ENCODE data around the gene NCLN.
"Not testable (repeated sequence)": the region's sequence is repeated elsewhere in the genome, so short reads cannot be mapped to it uniquely, and the experiment has no call there.

Gene NCLN

DNA sequence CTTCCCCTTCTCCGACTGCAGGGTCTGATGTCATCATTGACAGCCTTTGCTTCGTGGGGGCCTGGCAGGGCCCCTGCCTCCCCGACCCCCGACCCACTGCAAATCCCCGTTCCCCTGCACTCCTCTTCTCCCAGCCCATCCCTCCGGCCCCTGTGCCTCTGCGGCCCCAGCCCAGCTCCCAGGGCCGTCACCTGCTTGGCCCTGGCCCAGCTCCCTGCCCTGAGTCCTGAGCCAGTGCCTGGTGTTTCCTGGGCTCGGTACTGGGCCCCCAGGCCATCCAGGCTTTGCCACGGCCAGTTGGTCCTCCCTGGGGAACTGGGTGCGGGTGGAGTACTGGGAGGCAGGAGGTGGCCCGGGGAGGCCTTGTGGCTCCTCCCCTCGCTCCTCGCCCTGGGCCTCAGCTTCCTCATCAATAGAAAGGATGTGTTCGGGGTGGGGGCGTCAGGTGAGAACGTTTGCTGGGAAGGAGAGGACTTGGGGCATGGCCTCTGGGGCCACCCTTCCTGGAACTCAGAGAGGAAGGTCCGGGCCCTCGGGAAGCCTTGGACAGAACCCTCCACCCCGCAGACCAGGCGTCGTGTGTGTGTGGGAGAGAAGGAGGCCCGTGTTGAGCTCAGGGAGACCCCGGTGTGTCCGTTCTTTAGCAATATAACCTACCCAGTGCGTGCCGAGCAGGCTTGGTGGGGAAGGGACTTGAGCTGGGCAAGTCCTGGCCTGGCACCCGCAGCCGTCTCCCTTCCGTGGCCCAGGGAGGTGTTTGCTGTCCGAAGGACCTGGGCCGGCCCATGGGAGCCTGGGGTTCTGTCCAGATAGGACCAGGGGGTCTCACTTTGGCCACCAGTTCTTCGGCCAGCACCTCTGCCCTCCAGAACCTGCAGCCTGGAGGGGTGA, 22.8 kb downstream of the NCLN start:
- TF ChIP-seq, protein P1, sequence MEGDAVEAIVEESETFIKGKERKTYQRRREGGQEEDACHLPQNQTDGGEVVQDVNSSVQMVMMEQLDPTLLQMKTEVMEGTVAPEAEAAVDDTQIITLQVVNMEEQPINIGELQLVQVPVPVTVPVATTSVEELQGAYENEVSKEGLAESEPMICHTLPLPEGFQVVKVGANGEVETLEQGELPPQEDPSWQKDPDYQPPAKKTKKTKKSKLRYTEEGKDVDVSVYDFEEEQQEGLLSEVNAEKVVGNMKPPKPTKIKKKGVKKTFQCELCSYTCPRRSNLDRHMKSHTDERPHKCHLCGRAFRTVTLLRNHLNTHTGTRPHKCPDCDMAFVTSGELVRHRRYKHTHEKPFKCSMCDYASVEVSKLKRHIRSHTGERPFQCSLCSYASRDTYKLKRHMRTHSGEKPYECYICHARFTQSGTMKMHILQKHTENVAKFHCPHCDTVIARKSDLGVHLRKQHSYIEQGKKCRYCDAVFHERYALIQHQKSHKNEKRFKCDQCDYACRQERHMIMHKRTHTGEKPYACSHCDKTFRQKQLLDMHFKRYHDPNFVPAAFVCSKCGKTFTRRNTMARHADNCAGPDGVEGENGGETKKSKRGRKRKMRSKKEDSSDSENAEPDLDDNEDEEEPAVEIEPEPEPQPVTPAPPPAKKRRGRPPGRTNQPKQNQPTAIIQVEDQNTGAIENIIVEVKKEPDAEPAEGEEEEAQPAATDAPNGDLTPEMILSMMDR (IDR thresholded peaks at IDR 0.05; ENCODE audit: control insufficient read depth, extremely low read depth, insufficient read depth) = no peak
- no peak overlapping the region for H3K4me3 ChIP-seq (ENCODE audit: low read depth, low read length)
- DNase-seq (ENCODE audit: low read depth) = no peak

DNA sequence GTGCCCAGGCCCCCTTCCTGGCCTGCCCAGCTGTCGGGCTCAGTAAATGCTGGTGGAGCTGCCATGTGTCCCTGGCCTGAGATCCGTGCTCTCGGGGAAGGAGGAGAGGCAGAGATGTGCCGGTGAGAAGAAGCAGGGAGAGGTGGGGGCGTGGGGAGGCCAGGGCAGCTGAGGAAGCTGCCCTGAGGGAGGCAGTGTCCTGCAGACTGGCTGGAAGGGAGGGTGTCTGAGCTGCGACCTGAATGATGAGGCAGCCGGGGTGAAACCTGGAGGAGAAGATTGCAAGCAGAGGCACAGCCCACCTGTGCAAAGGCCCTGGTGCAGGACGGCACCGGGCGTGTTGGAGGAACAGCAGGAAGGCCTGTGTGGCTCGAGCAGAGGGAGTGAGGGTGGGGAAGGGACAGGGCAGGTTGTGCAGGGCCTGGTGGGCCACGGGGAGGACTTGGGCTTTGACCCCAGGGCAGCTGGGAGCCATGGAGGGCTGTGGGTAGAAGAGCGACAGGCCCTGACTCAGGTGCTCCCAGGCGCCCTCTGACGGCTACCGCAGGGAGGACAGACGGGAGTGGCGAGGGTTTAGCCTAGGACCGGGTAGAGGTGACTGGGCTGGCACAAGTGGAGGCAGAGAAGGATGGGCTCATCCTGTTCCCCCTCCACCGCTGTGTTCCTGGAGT, 24.8 kb downstream of the NCLN start:
- TF ChIP-seq, protein P1 (IDR thresholded peaks at IDR 0.05; ENCODE audit: control insufficient read depth, extremely low read depth, insufficient read depth) = peak; percentile 74
- no peak overlapping the region for H3K4me3 ChIP-seq (ENCODE audit: low read depth, low read length)
- no peak for DNase-seq (ENCODE audit: low read depth)

DNA sequence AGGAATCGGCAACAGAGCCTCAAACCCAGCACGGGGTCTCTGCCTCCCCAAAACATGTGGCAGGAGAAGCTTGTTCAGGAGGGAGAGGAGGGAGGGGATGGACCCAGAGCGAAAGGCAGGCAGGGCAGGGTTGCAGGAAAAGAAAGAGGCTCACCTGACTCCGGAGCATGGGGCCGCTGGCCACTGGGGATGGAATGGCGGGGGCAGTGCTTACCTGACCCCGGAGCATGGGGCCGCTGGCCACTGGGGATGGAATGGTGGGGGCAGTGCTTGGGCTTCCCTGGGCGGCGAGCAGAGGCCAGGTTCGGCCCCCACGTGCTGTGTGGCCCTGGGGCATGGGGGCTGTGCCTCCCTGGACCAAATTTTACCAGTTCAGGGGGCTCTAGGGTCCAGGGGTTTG, 25.5 kb downstream of the NCLN start:
- H3K4me3 ChIP-seq (ENCODE audit: low read depth, low read length) = no peak overlapping the region
- DNase-seq (ENCODE audit: low read depth) = no peak
- TF ChIP-seq, protein P1 (IDR thresholded peaks at IDR 0.05; ENCODE audit: control insufficient read depth, extremely low read depth, insufficient read depth) = no peak

DNA sequence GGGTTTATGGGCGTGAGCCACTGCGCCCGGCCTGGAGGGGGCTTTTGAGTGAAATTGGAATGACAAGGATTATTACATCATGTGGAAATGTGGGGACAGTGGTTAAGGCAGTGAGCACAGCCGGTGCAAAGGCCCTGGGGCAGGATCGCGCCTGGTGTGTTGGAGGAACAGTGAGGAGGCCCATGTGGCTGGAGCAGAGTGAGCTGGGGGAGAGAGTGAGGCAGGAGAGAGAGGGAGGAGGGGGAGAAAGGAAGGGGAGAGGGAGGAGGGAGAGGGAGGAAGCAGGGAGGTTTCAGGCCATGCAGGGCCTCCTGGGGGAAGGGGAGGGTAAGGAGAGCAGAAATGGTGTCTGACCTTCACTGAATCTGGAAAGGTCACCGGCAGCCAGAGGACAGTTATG, 27.4 kb downstream of the NCLN start:
- no peak for DNase-seq (ENCODE audit: low read depth)
- TF ChIP-seq, protein P1 (IDR thresholded peaks at IDR 0.05; ENCODE audit: control insufficient read depth, extremely low read depth, insufficient read depth) = no peak
- H3K4me3 ChIP-seq (ENCODE audit: low read depth, low read length) = no peak overlapping the region

DNA sequence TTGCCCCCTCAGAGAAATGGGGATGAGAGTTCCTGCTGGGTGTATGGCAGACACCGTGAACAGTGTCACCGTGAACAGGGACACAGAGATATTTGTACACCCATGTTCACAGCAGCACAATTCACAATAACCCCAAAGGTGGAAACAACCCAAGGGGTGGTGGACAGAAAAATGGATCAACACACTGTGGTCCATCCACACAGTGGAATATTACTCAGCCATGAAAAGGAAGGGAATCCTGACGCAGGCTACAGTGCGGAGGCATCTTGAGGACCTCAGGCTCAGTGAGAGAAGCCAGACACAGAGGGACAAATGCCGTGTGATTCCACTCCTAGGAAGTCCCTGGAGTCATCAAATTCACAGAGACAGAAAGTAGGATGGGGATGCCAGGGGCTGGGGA, 31.1 kb downstream of the NCLN start:
- TF ChIP-seq, protein P1 (IDR thresholded peaks at IDR 0.05; ENCODE audit: control insufficient read depth, extremely low read depth, insufficient read depth) = no peak
- H3K4me3 ChIP-seq (ENCODE audit: low read depth, low read length) = no peak overlapping the region
- DNase-seq (ENCODE audit: low read depth) = no peak

DNA sequence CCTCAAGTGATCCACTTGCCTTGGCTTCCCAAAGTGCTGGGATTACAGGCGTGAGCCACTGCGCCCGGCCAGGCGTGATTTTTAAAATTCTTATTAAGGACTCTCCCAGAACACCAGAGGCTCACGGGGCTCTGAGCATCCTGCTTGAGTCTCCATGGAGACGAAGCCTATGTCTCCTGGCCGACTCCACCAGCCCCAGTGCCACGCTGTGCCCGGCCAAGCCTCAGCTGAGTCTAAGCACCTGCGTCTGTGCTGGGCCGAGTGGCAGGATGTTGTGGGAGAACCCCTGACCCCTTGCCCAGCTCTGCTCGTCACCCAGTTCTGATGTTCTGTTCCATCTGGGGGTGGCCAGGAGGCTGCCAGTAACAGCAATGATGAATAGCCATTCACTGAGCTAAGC, 34.8 kb downstream of the NCLN start:
- H3K4me3 ChIP-seq (ENCODE audit: low read depth, low read length) = no peak overlapping the region
- no peak for DNase-seq (ENCODE audit: low read depth)
- TF ChIP-seq, protein P1 (IDR thresholded peaks at IDR 0.05; ENCODE audit: control insufficient read depth, extremely low read depth, insufficient read depth) = no peak

DNA sequence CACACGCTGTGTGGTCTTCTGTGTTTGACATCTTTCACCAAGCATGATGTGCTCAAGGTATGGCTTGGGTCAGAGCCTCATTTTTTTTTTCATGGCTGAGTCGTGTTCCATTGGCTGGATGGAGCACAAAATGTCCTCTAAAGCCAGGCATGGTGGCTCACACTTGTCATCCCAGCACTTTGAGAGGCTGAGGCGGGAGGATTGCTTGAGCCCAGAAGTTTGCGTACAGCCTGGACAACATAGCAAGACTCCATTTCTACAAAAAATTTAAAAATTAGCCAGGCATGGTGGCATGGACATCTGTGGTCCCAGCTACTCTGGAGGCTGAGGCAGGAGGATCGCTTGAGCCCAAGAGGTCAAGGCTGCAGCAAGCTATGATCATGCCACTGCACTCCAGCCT, 35.8 kb downstream of the NCLN start:
- DNase-seq (ENCODE audit: low read depth); H3K4me3 ChIP-seq (ENCODE audit: low read depth, low read length): not testable (repeated sequence)
